PC-9 (cell line): Measurements from ENCODE around the gene KIF9.

Experiments
- CTCF ChIP-seq: fragments of 200-600 bp; sonication (generic); conservative IDR thresholded peaks from 2 replicates; pipeline ENCODE4 v1.6.1; 2017; ENCODE audit warnings: mixed run types, antibody characterized with exemption, mild to moderate bottlenecking, moderate library complexity
- EZH2 ChIP-seq: fragments of 200-600 bp; sonication (generic); IDR thresholded peaks from 2 replicates; pipeline ENCODE4 v1.8.0; 2017; ENCODE audit warnings: antibody characterized with exemption, low read depth

- TF ChIP-seq EZH2 (no peak), CTCF (no peak)
Measured at GRCh38 chr3:47228088-47228487, 54.5 kb downstream of the KIF9 start.
